H54 (cell line): ENCODE measurements around the gene PGGHG.

ENCODE experiments used
- DNase-seq: peaks from one replicate; pipeline ENCODE4 v3.0.0; 2011; ENCODE audit warnings: low spot score, mixed read lengths; ENCODE audit not compliant: insufficient read length
- FAIRE-seq: peaks from 3 replicates; lab custom pipeline; 2011; peaks lifted over from hg19 to GRCh38; lab: Jason Lieb, UNC
- POLR2A ChIP-seq: IDR thresholded peaks from 2 replicates; pipeline ENCODE4 v1.6.1; 2011; ENCODE audit warnings: low read depth, mild to moderate bottlenecking, low read length

The PGGHG gene

GRCh38 chr11:335779-336658 is 47.1 kb downstream of the PGGHG start:
- no peak for FAIRE-seq

GRCh38 chr11:336659-337198 is 47.8 kb downstream of the PGGHG start:
- no peak for FAIRE-seq
- DNase-seq, result no peak
- no peak for TF ChIP-seq POLR2A

More at GRCh38 chr11:335779-336658, 47.1 kb downstream of the PGGHG start:
- no peak for TF ChIP-seq POLR2A
- DNase-seq, result no peak

GRCh38 chr11:337711-338110 is 48.8 kb downstream of the PGGHG start:
- TF ChIP-seq POLR2A, result no peak
- no peak for FAIRE-seq
- no peak for DNase-seq

GRCh38 chr11:339963-340362 is 51.0 kb downstream of the PGGHG start:
- no peak for FAIRE-seq
- DNase-seq, result no peak
- TF ChIP-seq POLR2A, result no peak

- FAIRE-seq, result no peak
- DNase-seq, result no peak
- no peak for TF ChIP-seq POLR2A
Observed at GRCh38 chr11:340539-341512, 51.9 kb downstream of the PGGHG start.

GRCh38 chr11:342328-342727 is 53.4 kb downstream of the PGGHG start:
- DNase-seq (no peak), FAIRE-seq (no peak)
- no peak for TF ChIP-seq POLR2A

- DNase-seq (no peak), FAIRE-seq (no peak)
- no peak for TF ChIP-seq POLR2A
Observed at GRCh38 chr11:344836-345578, 56.1 kb downstream of the PGGHG start.
